ENCODE results near the gene RNF181.
A peak's percentile ranks its signal among the peaks of the same experiment; 100 is the strongest.
"Not testable (repeated sequence)": the region's sequence is repeated elsewhere in the genome, so short reads cannot be mapped to it uniquely, and the experiment has no call there.

RNF181 gene, protein sequence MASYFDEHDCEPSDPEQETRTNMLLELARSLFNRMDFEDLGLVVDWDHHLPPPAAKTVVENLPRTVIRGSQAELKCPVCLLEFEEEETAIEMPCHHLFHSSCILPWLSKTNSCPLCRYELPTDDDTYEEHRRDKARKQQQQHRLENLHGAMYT

DNA sequence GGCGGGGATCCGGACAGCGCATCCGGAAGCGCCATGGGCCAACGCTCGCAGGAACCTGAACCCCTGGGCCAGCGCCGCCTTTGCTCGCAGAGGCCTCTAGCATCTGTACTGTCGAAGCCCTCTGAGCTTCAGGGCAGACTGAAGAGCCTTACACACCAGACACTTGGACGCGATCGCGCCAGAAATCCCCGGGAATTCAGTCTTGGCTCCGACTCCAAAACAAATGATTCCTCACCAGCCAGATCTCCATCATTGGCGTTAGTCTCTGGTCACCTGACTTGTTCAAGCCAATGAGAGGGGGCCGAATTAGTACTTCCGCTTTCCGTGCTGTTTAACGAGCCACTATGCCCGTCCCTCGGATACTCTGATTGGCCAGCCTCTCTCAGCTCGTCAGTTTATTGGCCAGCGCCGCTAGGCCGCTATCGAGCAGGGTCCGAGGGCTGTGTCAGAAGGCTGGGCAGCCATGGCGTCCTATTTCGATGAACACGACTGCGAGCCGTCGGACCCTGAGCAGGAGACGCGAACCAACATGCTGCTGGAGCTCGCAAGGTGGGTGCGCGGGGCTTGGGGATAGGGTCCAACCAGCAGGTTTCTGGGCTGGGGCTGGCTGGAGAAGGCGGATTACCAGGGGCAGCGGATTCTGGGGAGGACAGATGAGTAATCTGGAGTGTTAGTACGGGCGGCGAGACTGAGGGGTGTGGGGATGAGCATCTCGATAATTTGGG, at the start of gene RNF181:
Gene RNF181 (plus strand): TSS at position 445 of the 725 bp plus-strand sequence. CDS start 19 bp downstream, at position 464.
- peak; percentile 99 for DNase-seq

DNA sequence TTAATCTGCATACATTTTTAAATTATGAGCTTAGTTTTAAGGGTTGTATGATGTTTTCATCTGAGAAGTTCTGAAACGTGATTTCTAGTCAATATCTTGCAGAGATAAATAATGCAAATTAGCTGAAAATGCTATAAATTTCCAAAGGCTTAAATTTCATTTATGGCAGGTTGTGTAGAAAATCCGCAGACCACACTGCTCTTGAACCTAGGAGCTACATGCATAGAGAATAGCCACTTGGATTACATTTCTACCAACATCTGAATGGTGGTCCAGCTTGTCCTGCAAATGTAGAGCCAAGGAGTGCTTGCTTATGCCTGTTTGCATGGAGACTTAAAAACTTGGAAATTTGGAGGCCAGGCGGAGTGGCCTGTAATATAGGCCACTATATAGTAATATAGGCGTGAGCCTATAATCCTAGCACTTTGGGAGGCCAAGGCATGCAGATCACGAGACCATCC, 49.7 kb upstream of the RNF181 start:
- no peak for DNase-seq

DNA sequence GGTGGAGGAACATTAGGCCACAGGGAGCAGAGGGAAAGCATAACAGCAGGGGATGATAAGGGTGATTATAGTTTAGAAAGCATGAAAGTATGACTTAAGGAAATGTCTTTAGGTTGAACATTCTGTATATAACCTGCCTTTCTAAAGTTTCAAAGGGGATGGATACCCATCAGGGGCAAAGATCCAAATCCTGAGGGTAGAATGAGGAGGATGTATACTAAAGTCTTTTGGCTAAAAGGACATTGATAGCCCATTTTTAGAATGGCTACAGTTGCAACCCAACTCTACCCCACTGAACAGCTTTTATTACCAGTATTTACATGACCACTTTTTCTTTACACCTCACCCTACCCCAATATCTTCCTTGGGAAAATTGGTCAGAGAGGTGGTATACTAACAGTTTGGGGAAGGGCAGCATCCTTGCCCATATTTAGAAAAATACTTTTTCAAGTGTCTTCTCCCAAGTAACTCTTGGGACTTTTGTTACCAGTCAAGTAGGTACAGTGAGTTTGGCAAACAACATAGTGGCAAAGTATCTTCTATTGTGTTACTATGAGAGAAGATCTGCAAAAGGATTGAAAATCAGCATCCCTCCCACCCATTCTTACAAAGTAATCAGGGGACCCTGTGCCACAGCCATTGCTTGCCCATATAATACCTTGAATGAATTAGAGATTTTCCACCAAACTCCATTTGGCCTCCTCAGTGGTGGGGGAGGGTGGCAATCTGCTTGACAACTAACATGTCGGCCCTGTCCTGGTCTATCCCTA, 48.3 kb upstream of the RNF181 start:
- no peak for DNase-seq

DNA sequence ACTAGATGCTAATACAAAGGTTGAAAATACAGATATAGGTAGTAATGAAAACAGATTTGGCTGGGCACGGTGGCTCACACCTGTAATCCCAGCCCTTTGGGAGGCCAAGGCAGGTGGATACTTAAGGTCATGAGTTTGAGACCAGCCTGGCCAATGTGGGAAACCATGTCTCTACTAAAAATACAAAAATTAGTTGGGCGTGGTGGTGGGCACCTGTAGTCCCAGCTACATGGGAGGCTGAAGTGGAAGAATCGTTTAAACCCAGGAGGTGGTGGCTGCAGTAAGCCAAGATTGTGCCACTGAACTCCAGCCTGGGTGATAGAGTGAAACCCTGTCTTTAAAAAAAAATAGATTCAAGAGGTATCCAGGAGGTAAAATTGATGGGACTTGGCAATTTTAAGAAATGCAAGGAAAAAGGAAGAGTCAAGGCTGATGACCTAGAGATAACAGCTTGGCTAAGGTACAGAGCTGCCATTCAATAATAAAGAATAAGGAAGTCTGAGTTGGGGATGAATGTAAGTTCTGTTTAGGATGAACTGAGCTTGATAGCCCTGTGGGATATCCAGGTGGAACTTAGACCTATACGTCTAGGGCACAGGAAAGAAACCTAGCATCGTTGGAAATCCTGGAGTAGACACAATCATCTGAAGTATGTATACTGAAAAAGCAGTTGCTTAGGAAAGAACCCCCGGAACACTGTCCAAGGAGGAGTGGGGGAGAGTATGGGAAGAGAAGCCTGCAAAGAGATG, 47.5 kb upstream of the RNF181 start:
- DNase-seq, result no peak

DNA sequence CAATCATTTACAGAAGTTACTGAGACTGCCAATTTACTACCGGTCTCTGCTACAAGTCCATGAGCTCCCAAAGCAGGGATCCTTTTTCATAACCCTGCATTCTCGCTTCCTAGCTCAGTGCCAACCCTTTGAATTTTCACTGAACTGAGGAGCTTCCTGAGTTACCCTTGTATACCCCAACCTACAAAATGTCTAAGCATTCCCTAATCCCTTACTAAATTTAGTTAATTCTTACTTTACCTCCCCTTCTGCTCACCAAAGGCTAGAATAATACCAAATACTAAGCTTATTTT, 47.0 kb upstream of the RNF181 start:
- no peak for DNase-seq

DNA sequence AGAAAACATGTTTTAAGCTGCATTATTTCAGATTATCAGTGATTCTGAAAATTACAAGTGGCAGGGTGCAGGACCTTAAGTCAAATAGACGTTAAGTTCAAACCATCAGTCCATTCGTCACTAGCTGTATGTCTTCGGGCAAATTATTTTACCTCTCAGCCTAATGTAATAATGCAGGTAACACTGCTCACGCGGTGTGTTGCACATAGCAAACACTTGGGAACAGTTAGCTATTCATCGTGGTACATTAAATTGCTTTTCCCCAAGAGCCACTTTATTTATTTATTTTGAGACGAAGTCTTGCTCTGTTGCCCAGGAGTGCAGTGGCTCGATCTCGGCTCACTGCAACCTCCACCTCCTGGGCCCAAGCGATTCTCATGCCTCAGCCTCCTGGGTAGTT, 46.5 kb upstream of the RNF181 start:
- DNase-seq, result no peak

DNA sequence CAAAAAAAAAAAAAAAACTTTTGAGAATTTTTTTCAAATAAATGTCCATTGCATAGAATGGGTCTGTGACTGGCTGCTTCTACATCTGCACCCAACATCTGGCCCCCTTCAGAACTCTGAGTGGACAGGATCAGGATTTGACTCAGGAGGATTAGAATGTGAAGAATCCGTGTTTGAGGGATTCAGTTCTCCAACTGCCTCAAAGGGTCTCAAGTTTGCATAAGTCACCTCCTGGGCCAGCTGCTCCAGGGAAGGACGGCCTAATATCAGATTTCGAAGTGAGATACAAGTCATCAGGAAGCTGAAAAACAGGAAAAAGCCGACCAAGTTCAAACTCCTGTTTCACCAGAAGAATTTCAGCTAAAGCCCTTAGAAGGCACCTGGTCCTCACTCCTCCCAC, 45.7 kb upstream of the RNF181 start:
- DNase-seq, result no peak

DNA sequence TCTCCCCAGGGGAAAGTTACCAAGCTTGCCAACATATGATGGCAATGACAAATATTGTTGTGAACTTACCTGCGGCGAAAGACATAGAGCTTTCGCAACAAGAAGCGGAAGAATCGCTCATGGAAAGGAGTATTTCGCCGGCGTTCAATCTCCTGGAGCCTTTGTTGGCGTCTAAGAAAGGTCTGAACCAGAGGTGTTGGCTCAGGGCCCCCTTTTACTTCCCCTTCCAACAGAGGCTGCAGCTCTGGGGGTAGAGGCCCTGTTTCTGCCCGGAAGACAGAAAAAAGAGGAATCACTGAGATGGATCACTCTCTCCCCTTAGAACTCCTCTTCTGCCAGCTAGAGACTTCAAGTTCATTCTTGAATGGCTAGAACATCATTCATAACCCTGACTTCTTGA, 45.1 kb upstream of the RNF181 start:
- DNase-seq, result no peak

DNA sequence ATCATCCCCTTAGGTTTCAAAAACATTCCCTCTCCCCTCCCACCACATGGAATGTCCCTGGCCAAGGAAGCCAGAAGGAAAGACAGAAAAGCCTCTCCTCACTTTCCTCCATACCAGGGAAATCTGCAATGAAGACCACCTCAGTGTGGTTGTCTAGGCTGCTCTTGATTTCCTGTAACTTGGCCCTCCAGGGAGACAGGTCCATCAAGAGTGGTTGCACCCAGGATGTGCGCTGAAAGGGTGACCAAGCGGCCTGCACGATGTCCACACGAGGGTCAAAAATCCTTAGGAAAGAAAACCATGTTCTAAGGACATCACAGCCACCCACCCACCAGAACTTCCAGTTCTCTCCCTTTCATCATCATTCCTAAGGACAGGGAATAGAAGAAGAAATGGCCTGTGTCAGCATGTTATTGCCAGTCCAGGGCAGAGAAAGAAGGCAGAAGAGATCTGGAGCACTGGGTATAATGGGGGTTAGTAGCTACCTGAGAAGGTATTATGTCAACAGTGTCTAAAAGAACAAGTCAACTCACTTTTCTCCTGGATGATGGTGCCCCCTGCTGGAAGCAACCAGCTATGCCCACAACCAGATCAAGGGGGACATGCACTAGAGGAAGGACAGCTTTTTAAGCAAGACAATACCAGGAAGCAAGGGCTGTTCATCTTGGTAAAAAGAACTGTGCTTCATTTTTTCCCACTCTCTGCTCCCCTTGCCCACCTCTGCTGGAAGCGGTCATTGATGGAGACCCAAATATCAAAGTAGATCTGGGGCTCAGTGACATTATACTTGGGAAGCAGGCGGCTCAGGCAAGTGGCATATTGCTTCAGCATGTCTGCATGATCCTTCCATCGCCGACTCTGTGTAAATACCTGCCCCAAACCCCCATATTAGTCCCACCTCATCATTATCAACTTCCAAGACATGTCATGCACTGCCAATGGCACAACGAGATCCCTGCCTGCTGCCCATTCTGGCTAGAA, 43.6 kb upstream of the RNF181 start:
- DNase-seq, result peak; percentile 69

DNA sequence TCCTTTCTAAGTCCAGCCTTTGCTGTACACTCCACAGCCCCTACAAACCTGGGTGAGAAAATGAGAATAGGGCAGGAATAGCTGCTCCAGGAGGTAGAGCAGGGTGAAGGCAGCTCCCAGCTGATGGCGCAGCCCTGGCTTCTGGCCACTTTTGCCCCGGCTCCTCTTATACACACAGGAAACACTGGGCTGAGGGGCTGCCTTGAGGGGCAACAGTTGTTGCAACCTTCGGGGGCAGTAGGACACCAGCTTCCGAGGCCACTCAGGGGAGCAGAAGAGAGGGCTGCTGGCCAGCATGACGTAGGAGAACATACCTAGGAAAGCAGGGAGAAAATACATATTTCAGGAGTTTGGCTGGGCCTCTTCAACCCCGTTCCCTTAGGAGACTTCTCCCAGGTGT, 42.4 kb upstream of the RNF181 start:
- DNase-seq, result no peak

DNA sequence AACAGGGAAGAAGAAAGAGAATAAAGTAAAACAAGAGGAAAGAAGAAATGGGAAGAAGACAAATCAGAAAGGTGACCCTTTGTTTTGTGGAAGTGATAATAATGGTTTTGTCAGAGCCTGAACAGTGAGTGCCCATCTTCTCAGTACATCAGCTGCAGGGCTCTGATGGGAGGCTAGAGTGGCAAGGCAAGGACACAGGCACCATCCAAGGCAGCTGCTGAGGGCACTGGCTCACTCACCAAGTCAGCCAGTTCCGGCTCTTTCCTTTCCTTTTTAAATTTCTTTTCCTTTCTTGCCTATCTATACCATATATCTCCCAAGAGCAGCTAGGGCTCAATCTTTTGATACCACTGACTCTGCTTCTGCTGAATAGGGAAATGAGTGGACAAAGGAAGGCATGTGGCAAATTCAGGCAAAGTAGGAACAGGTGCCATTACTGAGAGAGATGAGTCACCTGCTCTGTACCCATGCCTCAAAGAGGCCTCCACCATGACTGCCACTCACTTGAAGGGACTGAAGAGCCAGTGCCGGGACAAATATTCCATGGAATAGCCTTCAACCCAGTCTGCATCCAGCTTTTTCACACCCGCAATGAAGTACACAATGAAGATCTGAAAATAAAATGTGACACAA, 40.4 kb upstream of the RNF181 start:
- DNase-seq, result no peak

DNA sequence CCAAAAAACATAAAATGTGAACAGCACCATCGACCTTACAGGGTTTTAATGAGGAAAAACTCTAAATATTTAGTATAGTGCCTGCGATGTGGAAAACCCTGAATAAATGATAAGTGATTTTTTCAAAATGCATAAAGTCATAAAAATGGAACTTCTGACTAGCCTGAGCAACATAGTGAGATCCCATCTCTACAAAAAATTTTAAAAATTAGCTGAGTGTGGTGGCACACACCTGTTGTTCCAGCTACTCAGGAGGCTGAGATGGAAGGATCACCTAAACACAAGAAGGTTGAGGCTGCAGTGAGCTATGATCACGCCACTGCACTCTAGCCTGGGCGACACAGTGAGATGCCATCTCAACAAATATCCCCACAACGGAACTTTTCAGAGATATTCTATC, 38.4 kb upstream of the RNF181 start:
- DNase-seq, result no peak

DNA sequence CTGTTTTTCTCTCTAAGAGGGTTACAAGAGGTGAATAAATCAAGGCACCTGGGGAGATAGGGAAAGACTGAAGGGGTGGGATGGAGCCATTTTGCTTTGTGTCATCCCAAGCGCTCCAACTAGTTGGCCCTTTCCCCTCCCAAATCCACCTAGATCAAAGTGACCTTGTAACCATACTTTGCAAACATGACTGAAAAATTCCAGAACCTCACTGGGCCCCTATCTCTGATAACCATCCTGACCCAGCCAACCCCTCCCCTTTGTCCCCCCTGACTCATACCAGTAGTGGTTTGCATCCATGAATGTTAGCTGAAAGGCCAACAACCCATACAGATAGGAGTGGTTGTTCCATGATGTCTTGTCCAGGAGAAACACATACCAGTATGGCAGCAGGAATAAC, 37.4 kb upstream of the RNF181 start:
- DNase-seq, result no peak

DNA sequence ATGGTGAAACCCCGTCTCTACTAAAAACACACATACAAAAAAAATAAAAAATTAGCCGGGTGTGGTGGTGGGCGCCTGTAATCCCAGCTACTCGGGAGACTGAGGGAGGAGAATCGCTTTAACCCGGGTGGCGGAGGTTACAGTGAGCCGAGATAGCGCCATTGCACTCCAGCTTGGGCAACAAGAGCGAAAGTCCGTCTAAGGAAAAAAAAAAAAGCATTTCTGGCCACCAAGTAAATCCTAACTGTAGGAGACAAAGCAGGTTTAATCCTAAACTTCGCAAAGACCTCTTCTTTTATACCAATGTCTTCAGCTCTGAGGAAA, 35.2 kb upstream of the RNF181 start:
- not testable (repeated sequence) for DNase-seq

DNA sequence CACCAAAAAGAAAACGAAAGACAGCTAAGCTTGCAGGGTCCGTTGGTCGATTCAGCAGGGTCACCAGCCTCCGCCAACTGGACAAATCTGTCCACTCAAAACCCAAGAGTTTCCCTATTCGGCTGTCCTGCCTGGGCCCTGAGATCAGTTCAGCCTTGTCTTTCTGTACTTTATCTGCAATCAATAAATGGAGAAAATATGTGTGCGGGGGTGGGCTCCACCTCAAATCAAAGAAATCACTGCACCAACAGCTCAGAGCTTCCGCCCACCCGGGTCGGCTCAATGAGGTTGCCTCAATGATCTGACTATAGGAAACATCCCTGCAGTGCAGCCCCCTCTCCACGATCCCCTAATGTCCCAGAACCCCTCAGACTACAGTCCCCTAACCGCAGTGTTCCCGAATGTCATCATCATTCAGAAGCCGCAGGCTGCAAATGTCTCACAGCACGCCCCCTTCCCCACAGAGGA, 34.7 kb upstream of the RNF181 start:
- no peak for DNase-seq

DNA sequence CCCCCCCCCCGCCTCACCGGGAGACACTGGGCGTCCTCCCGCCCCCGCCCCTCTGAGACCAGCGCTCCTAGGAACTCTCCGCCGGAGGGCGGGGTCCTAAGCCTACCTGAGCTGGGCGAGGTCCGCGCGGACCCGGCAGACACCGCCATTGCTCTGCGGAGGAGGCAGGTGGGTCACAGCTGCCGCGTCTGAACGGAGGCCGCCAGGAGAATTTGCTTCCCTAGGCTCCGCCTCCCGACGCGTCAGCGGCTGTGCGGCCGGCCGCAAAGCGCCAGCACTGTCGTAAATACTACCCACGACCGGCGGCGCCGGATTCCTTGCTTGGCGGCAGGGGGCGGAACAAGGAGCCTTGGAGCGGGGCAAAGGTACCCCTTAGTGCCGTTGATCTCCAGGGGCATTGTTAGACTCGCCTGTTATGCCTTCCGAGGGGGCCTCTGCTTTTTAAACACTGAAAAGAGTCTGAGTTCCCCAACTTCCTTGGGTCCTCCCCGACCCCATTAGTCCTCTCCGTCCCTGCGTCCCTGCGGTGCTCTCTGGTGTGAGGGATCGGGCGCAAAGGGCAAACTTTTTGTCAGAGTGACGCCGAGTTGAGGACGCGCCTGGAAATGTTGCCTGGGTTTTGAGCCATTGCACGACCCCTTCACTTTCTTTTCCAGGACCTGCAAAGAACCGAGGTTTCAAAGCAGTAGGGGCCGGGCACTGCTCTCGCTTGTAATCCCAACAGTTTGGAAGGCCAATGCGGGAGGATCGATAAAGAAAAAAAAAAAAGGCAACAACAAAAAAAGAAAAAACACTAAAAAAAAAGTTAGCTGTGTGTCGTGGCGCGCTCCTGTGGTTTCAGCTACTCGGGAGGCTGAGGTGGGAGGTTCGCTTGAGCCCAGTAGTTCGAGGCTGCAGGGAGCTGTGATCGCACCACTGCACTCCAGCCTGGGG, 34.0 kb upstream of the RNF181 start, which contains the start of gene GGCX:
Gene GGCX (minus strand): TSS at position 214 of the 933 bp plus-strand sequence. CDS start 65 bp downstream, at position 149.
- DNase-seq, result peak; percentile 93

DNA sequence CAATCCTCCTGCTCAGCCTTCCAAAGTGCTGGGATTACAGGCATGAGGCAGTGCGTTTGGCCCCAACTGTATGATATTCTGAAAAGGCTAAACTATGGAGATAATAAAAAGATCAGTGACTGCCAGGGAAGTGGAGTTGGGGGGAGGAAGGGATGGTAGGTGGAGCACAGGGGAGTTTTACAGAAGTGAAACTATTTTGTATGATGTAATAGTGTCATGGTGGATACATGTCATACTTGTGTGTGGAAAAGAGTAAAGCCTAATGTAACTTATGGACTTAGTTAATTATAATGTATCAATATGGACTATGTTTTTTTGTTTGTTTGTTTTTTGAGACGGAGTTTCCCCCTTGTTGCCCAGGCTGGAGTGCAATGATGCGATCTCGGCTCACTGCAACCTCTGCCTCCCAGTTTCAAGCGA, 31.4 kb upstream of the RNF181 start:
- no peak for DNase-seq

DNA sequence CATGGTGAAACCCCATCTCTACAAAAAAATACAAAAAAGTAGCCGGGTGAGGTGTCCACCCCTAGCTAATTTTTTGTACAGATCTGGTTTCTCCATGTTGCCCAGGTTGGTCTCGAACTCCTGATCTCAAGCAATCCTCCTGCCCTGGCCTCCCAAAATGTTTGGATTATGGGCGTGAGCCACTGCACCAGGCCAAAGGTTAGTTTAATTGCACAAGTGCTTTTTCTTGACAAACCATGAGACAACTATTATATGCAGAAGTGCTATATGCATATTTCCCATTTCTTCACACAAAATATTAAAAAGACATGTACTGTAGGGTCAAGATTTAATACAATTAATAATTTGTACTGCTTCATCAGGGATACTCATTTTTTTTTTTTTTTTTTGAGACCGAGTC, 29.3 kb upstream of the RNF181 start:
- no peak for DNase-seq

DNA sequence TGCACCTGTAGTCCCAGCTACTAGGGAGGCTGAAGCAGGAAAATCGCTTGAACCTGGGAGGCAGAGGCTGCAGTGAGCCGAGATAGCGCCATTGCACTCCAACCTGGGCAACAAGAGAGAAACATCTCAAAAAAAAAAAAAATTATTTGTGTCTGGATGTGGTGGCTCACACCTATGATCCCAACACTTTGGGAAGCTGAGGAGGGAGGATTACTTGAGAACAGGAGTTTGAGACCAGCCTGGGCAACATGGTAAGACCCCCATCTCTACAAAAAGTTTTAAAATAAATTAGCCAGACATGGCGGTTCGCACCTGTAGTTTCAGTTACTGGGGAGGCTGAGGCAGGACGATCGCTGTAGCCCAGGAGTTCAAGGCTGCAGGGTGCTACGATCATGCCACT, 19.8 kb upstream of the RNF181 start:
- no peak for DNase-seq

DNA sequence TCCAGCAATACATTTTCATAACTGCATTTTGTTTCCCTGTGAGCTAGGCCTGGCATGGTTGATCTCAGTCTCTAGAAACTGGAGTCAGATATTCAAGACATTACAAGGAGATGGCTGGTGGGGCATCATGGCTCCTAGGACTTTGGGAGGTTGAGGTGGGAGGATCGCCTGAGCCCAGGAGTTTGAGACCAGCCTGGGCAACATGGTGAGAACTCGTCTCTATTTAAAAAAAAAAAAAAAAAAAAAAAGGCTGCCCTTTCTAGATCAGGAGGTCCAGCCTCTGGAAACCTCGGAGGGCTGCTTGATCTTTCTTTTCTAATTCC, 18.5 kb upstream of the RNF181 start:
- no peak for DNase-seq
